Hepatocyte (in vitro differentiated cells): ENCODE measurements around the gene NRG2. TPM values are rescaled to one million over a fixed set of nuclear protein-coding genes. Genes with fewer than 3 reads are reported as not detected.

Source experiments
- DNase-seq: peaks from one replicate; pipeline ENCODE4 v3.0.0-alpha.2; 2016; ENCODE audit warnings: low spot score
- H2AFZ ChIP-seq: fragments of 200-600 bp; sonication (generic); 2 replicates; pipeline ENCODE4 v1.6.0; 2016; ENCODE audit warnings: antibody characterized with exemption, mild to moderate bottlenecking
- H3K27ac ChIP-seq: fragments of 200-600 bp; sonication (generic); 2 replicates; pipeline ENCODE4 v1.5.1; 2016; ENCODE audit warnings: mild to moderate bottlenecking
- H3K27me3 ChIP-seq: fragments of 200-600 bp; sonication (generic); 2 replicates; pipeline ENCODE4 v1.6.1; 2016
- H3K36me3 ChIP-seq: fragments of 200-600 bp; sonication (generic); replicated peaks from 2 replicates; pipeline ENCODE4 v1.5.1; 2016; ENCODE audit warnings: low read depth; ENCODE audit not compliant: insufficient read depth
- H3K4me1 ChIP-seq: fragments of 200-600 bp; sonication (generic); 2 replicates; pipeline ENCODE4 v1.5.1; 2016; ENCODE audit warnings: mild to moderate bottlenecking, moderate library complexity; ENCODE audit not compliant: insufficient read depth
- H3K4me2 ChIP-seq: fragments of 200-600 bp; sonication (generic); 2 replicates; pipeline ENCODE4 v1.6.0; 2016
- H3K4me3 ChIP-seq: fragments of 200-600 bp; sonication (generic); 2 replicates; pipeline ENCODE4 v1.5.1; 2016; ENCODE audit warnings: mild to moderate bottlenecking
- H3K79me2 ChIP-seq: fragments of 200-600 bp; sonication (generic); 2 replicates; pipeline ENCODE4 v1.6.0; 2017; ENCODE audit warnings: mild to moderate bottlenecking
- H3K9me2 ChIP-seq: fragments of 200-600 bp; sonication (generic); replicated peaks from 2 replicates; pipeline ENCODE4 v1.6.0; 2017; ENCODE audit warnings: mild to moderate bottlenecking; ENCODE audit not compliant: insufficient read depth
- H3K9me3 ChIP-seq: fragments of 200-600 bp; sonication (generic); 2 replicates; pipeline ENCODE4 v1.5.1; 2016; ENCODE audit warnings: low read depth, mild to moderate bottlenecking
- H4K20me1 ChIP-seq: fragments of 200-600 bp; sonication (generic); 2 replicates; pipeline ENCODE4 v1.6.0; 2016; ENCODE audit warnings: mild to moderate bottlenecking; ENCODE audit not compliant: insufficient read depth, poor library complexity, severe bottlenecking
- EZH2 ChIP-seq: fragments of 200-600 bp; sonication (generic); IDR thresholded peaks from 2 replicates; pipeline ENCODE4 v1.6.1; 2016; ENCODE audit warnings: antibody characterized with exemption, mild to moderate bottlenecking, borderline replicate concordance
- EZH2phosphoT487 ChIP-seq: fragments of 200-600 bp; sonication (generic); IDR thresholded peaks from one replicate; pipeline ENCODE4 v1.6.1; 2018; ENCODE audit warnings: antibody characterized with exemption, mild to moderate bottlenecking, low read depth, moderate library complexity; ENCODE audit not compliant: unreplicated experiment, severe bottlenecking
- WGBS: methylation state at CpG from one replicate; pipeline ENCODE4 v1.1.6; 2016; ENCODE audit warnings: low lambda C conversion rate; ENCODE audit errors: missing lambda C conversion rate; 5-methylcytosine and 5-hydroxymethylcytosine counted together
- polyA plus RNA-seq: library from polyadenylated mRNA; unstranded; fragments of >200 nt; fragmentation: Nextera tagmentation; extraction: Ambion mirVana; gene quantifications from 2 replicates; pipeline ENCODE4 v1.2.1, GENCODE V29; 2016
- total RNA-seq: library from RNA; depleted of rRNA; stranded (reverse); fragments of >200 nt; gene quantifications from 2 replicates; pipeline ENCODE4 v1.2.3, GENCODE V29; 2014
- TF ChIP-seq, protein P1 (sequence below): fragments of 200-600 bp; sonication (generic); IDR thresholded peaks from 2 replicates; pipeline ENCODE4 v1.5.1; 2016; ENCODE audit warnings: antibody characterized with exemption, mild to moderate bottlenecking; ENCODE audit not compliant: poor library complexity

The NRG2 gene
- total and polyA plus RNA-seq, 2 experiments from 2014 or later: 1.4 to 1.5 TPM

DNA sequence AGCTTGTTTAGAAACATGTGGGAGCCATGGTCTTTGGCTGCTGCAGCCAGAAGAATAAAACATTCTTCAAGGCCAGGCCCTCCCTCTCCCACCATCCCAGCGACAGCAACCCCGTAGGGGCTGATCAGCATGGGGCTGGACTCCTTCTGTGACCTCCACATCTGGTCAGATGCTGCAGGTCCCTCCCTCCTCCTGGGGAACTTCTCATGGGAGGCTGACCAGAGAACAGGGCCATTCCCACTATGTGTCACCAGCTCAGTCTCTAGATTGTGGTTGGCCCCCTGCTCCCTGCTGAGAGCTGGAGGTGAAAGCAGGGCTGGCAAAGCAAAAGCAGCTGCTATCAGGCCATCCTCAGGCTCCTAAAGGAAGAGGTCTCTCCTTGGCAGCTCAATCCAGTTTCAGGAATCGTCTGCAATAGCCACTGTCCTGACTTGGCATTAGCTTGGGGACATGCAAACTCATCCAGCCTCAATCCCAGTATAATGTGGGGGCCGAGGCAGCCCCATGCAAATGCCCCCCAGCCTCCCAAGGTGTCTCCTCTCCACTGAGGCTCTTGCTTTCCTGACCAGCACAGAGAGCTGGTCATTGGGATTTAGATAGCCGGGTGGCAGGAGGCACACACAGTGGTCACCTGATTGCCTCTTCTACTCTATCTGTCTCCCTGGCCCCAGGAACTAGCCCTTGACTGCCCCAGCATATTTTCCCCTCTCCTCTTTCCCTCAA lies 81.5 kb downstream of the NRG2 start:
- Histone ChIP-seq H3K9me2 (no peaks in the 10 kb centered on the region), H3K4me2 (no peak overlapping the region), H2AFZ (no peak overlapping the region), H3K27ac (no peak overlapping the region), H3K4me3 (no peak overlapping the region), H3K79me2 (no peaks in the 10 kb centered on the region), H3K36me3 (no peaks in the 10 kb centered on the region), H3K9me3 (no peaks in the 10 kb centered on the region), H3K27me3 (peaks cover 3% of the 10 kb centered on the region), H3K4me1 (no peaks in the 10 kb centered on the region), H4K20me1 (no peaks in the 10 kb centered on the region)
- WGBS: 76% methylated on average over 5 of the region's 5 CpGs
- DNase-seq: no peak
- TF ChIP-seq, protein P1, sequence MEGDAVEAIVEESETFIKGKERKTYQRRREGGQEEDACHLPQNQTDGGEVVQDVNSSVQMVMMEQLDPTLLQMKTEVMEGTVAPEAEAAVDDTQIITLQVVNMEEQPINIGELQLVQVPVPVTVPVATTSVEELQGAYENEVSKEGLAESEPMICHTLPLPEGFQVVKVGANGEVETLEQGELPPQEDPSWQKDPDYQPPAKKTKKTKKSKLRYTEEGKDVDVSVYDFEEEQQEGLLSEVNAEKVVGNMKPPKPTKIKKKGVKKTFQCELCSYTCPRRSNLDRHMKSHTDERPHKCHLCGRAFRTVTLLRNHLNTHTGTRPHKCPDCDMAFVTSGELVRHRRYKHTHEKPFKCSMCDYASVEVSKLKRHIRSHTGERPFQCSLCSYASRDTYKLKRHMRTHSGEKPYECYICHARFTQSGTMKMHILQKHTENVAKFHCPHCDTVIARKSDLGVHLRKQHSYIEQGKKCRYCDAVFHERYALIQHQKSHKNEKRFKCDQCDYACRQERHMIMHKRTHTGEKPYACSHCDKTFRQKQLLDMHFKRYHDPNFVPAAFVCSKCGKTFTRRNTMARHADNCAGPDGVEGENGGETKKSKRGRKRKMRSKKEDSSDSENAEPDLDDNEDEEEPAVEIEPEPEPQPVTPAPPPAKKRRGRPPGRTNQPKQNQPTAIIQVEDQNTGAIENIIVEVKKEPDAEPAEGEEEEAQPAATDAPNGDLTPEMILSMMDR: no peak
- TF ChIP-seq EZH2phosphoT487 (no peak), EZH2 (no peak)

- Histone ChIP-seq H3K4me2 (no peak overlapping the region), H3K27me3 (peaks cover 3% of the 10 kb centered on the region), H3K27ac (no peak overlapping the region), H3K79me2 (no peaks in the 10 kb centered on the region), H2AFZ (no peak overlapping the region), H3K9me2 (no peaks in the 10 kb centered on the region), H4K20me1 (no peaks in the 10 kb centered on the region), H3K4me3 (no peak overlapping the region), H3K4me1 (no peaks in the 10 kb centered on the region), H3K36me3 (no peaks in the 10 kb centered on the region), H3K9me3 (no peaks in the 10 kb centered on the region)
- no peak for DNase-seq
- WGBS: 86% methylated on average over 9 of the region's 9 CpGs
- TF ChIP-seq, protein P1: no peak
- no peak for TF ChIP-seq EZH2phosphoT487
- TF ChIP-seq EZH2: no peak
These were observed 82.2 kb downstream of the NRG2 start for GRCh38 chr5:139960723-139961383.

- 82% methylated on average over 4 of the region's 4 CpGs for WGBS
- Histone ChIP-seq H4K20me1 (no peaks in the 10 kb centered on the region), H3K4me1 (no peaks in the 10 kb centered on the region), H3K27ac (no peak overlapping the region), H3K9me2 (no peaks in the 10 kb centered on the region), H2AFZ (no peak overlapping the region), H3K27me3 (peaks cover 2% of the 10 kb centered on the region), H3K4me3 (no peak overlapping the region), H3K36me3 (no peaks in the 10 kb centered on the region), H3K4me2 (no peak overlapping the region), H3K9me3 (no peaks in the 10 kb centered on the region), H3K79me2 (no peaks in the 10 kb centered on the region)
- TF ChIP-seq, protein P1: no peak
- no peak for TF ChIP-seq EZH2
- no peak for TF ChIP-seq EZH2phosphoT487
- DNase-seq: no peak
These were observed 84.5 kb downstream of the NRG2 start for GRCh38 chr5:139958432-139959148.
